ENCODE data around the gene ARSG.
A peak's percentile ranks its signal among the peaks of the same experiment; 100 is the strongest.
"Not testable (repeated sequence)": the region's sequence is repeated elsewhere in the genome, so short reads cannot be mapped to it uniquely, and the experiment has no call there.

ARSG gene

DNA sequence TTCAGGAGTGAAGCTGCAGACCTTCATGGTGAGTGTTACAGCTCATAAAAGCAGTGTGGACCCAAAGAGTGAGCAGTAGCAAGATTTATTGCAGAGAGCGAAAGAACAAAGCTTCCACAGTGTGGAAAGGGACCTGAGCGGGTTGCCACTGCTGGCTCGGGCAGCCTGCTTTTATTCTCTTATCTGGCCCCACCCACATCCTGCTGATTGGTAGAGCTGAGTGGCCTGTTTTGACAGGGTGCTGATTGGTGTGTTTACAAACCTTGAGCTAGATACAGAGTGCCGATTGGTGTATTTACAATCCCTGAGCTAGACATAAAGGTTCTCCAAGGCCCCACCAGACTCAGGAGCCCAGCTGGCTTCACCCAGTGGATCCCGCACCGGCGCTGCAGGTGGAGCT is 17.2 kb downstream of the ARSG start:
- not testable (repeated sequence) for DNase-seq

GRCh38 chr17:68309066-68309670 is 17.9 kb downstream of the ARSG start:
- DNase-seq, result not testable (repeated sequence)

- DNase-seq, result no peak
These were observed 18.9 kb downstream of the ARSG start for GRCh38 chr17:68310152-68310551.

GRCh38 chr17:68314916-68315535 is 23.7 kb downstream of the ARSG start:
- peak; percentile 67 to 71 for DNase-seq

DNA sequence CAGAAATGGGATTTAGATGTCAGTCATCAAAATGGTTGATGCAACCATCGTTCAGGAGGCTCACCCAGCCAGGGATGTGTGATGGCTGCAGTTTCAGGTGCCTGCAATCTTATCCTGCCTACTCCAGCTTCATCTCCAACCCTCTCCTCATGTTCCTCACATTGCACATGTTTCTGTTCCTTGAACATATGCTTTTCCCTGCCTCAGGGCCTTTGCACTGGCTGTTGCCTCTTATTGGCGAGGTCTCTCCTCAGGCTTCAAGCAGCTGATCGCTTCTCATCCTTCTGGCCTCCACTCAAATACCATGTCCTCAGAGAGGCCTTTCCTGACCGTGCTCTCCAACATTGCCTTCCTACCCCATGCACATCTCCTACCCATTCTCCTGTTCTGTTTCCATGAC is 24.6 kb downstream of the ARSG start:
- DNase-seq, result no peak

DNA sequence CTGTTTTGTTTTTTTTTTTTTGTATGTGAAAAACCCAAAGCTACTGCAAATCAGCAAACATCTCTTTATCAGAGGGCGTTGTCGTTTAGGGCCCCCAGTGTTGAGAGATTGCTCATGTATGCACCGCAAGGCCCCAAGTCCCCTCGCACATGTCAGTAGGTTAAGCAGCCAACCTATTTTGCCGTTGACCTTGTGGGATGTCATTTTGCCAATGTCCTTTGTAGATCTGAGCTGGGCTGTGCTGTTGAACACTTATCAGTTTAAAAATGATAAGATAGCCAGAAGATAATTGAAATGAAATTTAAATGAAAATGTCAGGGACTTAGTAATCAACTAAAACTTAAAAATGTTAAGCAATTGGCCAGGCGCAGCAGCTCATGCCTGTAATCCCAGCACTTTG is 26.2 kb downstream of the ARSG start:
- no peak for DNase-seq

- no peak for DNase-seq
These were observed 27.1 kb downstream of the ARSG start for GRCh38 chr17:68318103-68318991.

DNA sequence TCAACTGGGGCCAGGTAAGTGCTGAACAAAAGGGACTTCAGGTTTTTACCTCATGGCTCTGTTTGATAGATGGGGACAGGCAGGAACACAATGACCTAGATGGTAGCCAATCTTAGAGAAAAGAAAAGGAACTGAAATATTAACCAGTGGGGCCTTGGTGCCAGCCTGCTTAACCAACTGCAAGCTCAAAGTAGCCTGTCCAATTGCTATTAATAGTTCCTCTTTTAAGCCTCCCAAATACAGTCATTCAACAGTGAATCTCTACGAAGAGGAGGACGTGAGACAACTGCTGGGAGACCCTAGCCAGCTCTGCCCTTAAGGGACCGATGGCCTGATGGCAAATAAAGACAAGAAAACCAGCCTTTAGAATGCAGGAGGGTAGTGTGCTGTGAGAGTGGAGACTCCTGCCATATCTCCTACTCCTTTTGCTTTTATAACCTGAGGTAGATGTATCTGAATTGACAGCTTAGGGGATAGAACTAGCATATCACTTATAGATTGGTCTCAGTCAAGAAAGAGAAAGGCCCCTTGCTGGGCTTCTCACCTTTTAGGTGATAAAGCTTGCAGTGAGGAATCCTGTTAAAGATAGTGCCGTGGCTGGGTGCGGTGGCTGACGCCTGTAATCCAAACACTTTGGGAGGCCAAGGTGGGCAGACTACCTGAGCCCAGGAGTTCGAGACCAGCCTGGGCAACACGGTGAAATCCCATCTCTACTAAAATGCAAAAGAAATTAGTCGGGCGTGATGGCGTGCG is 28.3 kb downstream of the ARSG start:
- no peak for DNase-seq

DNA sequence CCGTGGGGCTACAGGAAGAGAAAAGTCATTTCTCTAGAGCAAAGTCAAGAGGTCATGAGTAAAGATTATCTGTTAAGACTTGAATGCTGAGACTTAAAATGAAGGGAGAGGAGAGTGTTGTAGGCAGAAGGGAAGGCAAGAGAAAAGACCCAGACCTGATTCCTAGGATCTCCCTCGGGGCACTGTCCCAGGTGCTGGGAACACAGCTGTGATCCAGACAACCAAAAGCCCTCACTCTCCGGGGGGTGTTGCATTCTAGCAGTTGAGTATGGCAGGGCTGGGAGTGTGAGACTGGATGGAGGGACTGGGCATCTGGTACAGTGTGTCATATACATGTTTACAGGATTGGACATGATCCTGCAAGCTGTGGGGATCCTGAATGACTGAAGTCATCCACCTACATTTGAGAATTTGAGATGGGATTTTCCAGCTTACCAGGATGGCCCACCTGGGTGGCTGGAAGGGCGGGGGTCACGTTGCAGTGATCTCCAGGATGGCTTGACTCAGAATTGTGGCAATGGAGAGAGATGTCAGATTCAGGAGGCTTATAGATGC is 29.1 kb downstream of the ARSG start:
- no peak for DNase-seq

GRCh38 chr17:68320943-68321555 is 29.8 kb downstream of the ARSG start:
- no peak for DNase-seq

DNA sequence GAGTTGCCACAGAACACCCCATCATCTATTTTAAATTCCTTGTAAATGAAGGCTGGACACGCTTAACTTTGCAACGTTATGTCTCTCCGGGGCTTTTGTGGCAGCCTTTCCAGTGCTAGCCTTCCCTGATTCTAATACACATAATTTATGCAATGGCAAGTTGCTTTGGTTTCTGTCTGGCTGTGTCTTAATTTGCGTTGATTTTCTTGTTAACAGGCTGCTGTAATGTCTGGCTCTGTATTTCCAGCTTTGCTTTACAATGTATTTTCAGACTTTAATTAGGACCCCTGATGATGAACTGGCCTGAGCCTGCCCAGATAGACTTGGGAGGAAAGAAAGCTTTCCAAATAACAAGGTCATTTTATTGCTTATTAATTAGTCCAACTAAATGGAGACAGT is 30.3 kb downstream of the ARSG start:
- no peak for DNase-seq

DNA sequence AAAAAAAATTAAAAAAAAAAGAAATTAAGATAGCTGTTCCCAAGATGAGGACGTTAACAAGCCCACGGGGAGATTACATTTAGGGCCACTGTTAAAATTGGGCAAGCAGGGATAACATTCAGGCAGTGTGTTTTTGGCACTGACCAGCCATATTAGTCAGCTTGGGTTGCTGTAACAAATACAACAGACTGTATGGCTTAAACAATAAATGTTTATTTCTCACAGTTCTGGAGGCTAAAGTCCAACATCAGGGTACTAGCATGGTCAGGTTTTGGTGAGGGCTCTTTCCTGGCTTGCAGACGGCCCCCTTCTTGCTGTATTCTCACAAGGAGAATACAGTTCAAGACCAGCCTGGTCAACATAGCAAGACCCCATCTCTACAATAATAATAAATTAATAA is 31.3 kb downstream of the ARSG start:
- no peak for DNase-seq

DNA sequence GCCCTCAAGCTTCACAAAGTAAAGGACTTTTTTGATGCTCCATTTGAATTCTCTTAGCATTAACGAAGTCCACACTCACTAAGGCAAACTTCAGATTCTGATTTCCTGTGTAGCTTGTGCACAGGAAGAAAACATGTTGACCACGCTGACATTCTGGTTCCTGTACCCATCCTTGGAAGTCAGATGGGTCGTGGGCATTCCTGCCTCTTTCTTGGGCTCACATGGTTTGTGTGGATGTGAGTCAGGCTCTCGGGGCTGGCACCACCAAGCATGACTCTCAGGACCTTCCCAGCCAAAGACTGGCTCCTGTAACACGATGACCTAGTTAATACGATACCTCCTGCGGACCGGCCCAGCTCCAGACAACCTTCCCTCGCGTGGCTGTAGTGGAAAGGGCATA is 32.8 kb downstream of the ARSG start:
- DNase-seq, result no peak

DNA sequence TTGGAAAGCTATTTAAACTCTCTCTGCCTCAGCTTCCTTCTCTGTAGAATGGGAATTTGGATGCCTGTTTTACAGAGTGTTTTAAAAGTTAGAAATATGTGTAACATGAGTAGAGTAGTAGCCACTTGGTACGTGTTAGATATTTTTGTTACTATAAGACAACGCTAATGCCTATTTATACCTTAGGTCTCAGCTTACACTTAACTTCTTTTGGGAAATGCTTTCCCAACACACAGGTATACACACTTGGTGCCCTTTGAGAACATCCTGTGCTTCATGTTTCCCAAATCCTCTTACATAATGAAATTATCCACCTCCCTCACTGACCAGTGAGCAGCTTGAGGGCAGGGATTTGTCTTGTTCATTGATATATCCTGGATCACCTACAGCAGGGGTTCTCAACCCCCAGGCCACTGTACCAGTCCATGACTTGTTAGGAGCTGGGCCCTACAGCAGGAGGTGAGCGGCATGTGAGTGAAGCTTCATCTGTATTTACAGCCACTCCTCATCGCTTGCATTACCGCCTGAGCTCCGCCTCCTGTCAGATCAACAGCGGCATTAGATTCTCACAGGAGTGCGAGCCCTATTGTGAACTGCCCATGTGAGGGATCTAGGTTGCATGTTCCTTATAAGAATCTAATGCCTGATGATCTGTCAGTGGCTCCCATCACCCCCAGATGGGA is 33.5 kb downstream of the ARSG start:
- DNase-seq, result no peak

GRCh38 chr17:68325961-68326360 is 34.7 kb downstream of the ARSG start:
- DNase-seq, result no peak

DNA sequence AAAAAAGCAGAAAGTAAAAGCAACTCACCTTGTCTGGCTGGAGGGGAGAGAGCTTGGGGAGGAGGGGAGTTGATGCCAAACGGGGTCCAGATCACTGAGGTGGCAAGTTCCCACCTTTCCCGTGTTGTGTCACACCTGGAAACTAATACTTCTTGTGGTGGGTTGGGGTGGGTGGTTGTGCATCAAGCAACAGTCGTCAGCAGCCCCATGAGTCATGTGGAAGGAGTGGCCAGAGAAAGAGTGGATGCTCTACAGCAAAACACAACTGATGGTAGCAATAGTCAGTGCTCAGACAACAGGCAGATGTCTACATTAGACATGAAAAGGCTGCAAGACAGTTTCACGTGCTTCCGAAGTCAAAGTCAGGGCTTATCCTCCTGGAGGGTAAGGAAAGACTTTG is 35.4 kb downstream of the ARSG start:
- no peak for DNase-seq

- no peak for DNase-seq
These were observed 36.7 kb downstream of the ARSG start for GRCh38 chr17:68327823-68328557.

GRCh38 chr17:68328676-68329075 is 37.4 kb downstream of the ARSG start:
- no peak for DNase-seq

- DNase-seq, result no peak
These were observed 38.0 kb downstream of the ARSG start for GRCh38 chr17:68329331-68329730.

- not testable (repeated sequence) for DNase-seq
These were observed 40.6 kb downstream of the ARSG start for GRCh38 chr17:68331932-68332331.

DNA sequence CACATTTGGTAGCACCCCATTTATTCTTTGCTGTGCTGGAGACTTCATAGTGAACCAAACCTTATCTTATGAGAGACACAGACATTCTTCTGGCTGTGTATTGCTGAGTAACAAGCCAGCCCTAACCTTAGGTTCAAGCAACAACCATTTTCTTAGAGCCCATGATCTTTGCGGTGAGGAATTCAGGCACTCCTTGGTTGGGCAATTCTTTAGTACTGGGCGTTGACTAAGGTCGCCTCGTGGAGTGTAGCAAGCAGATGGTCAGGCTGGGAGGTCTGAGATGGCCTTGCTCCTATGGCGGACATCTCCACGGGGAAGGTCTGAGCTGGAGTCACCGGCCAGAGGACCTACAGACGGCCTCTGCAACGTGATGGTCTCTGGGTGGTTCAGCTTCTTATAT is 43.1 kb downstream of the ARSG start:
- DNase-seq, result no peak
